ENCODE measurements around the gene TMBIM6. TPM values are rescaled to one million over a fixed set of nuclear protein-coding genes. Genes with fewer than 3 reads are reported as not detected.

Gene TMBIM6
- polyA plus RNA-seq, 1 experiment = 771 TPM

GRCh38 chr12:49698619-49699545 lies 42.5 kb upstream of the TMBIM6 start:
- Histone ChIP-seq H3K4me3 (ENCODE audit: low read depth, low read length) (no peak overlapping the region), H3K27me3 (ENCODE audit: control insufficient read depth, insufficient read depth, low read length) (no peaks in the 10 kb centered on the region), H3K36me3 (ENCODE audit: control insufficient read depth, insufficient read depth, low read length) (no peaks in the 10 kb centered on the region)
- ChIA-PET POLR2A (no interaction called here), CTCF (interaction anchor here (0.7 to 0.9 kb wide), 2 partner anchors 54 to 61 kb away, joined by 3 to 4 read pairs; no protein-coding TSS in a partner anchor)
- no peak for TF ChIP-seq CTCF (IDR thresholded peaks at IDR 0.05; ENCODE audit: insufficient read depth, low read depth, low read length)
- DNase-seq (ENCODE audit: low read depth) = no peak

GRCh38 chr12:49702009-49702408 lies 39.3 kb upstream of the TMBIM6 start:
- ChIA-PET POLR2A (no interaction called here), CTCF (interaction anchor here (16.2 kb wide), 1 partner anchor 56 kb away, joined by 413 read pairs; no protein-coding TSS in a partner anchor)
- DNase-seq (ENCODE audit: low read depth) = no peak
- no peaks in the 10 kb centered on the region for H3K36me3 ChIP-seq (ENCODE audit: control insufficient read depth, insufficient read depth, low read length)
- no peaks in the 10 kb centered on the region for H3K27me3 ChIP-seq (ENCODE audit: control insufficient read depth, insufficient read depth, low read length)
- TF ChIP-seq CTCF (IDR thresholded peaks at IDR 0.05; ENCODE audit: insufficient read depth, low read depth, low read length) = no peak
- no peak overlapping the region for H3K4me3 ChIP-seq (ENCODE audit: low read depth, low read length)

GRCh38 chr12:49702676-49703215 lies 38.6 kb upstream of the TMBIM6 start:
- no peaks in the 10 kb centered on the region for H3K36me3 ChIP-seq (ENCODE audit: control insufficient read depth, insufficient read depth, low read length)
- no peak for DNase-seq (ENCODE audit: low read depth)
- H3K27me3 ChIP-seq (ENCODE audit: control insufficient read depth, insufficient read depth, low read length) = no peaks in the 10 kb centered on the region
- POLR2A ChIA-PET = no interaction called here
- no peak for TF ChIP-seq CTCF (IDR thresholded peaks at IDR 0.05; ENCODE audit: insufficient read depth, low read depth, low read length)
- H3K4me3 ChIP-seq (ENCODE audit: low read depth, low read length) = no peak overlapping the region
- CTCF ChIA-PET = interaction anchor here (0.6 to 16.2 kb wide), 5 partner anchors 23 to 226 kb away, joined by 3 to 413 read pairs (median 3); no protein-coding TSS in a partner anchor

GRCh38 chr12:49703647-49704137 lies 37.7 kb upstream of the TMBIM6 start:
- POLR2A ChIA-PET = no interaction called here
- CTCF ChIA-PET = interaction anchor here (0.5 to 16.2 kb wide), 10 partner anchors 12 to 570 kb away, joined by 3 to 413 read pairs (median 3); partner anchors contain the start of gene TMBIM6

More at GRCh38 chr12:49703647-49704137, 37.7 kb upstream of the TMBIM6 start:
- DNase-seq (ENCODE audit: low read depth) = no peak
- H3K4me3 ChIP-seq (ENCODE audit: low read depth, low read length) = no peak overlapping the region
- no peaks in the 10 kb centered on the region; the same call in 1 of the 2 replicates for H3K27me3 ChIP-seq (ENCODE audit: control insufficient read depth, insufficient read depth, low read length)
- TF ChIP-seq CTCF (IDR thresholded peaks at IDR 0.05; ENCODE audit: insufficient read depth, low read depth, low read length) = no peak
- H3K36me3 ChIP-seq (ENCODE audit: control insufficient read depth, insufficient read depth, low read length) = no peaks in the 10 kb centered on the region

All from BJ (cell line).